CD8-positive, alpha-beta memory T cell (primary cell): Measurements from ENCODE around the gene CTNNA2. TPM values are rescaled to one million over a fixed set of nuclear protein-coding genes. Genes with fewer than 3 reads are reported as not detected.

Source experiments
- CTCF ChIA-PET: fragments of 350-600 bp; sonication (Branson Sonifier 250); formaldehyde crosslinking; loops from one replicate; lab custom pipeline; 2021; ENCODE audit warnings: antibody characterized with exemption; lab: Charles Lee
- POLR2A ChIA-PET: fragments of 350-600 bp; sonication (Branson Sonifier 250); formaldehyde crosslinking; loops from one replicate; lab custom pipeline; 2021; ENCODE audit warnings: antibody characterized with exemption; lab: Charles Lee
- DNase-seq, 5 donors: peaks; one replicate each; pipeline versions ENCODE4 v3.0.0 to v3.0.0-alpha.2; 2020 to 2022; ENCODE audit warnings: mixed read lengths in 1 of 5
- H3K27ac ChIP-seq: one replicate; pipeline ENCODE4 v1.7.0; 2013; ENCODE audit warnings: low read depth, mild to moderate bottlenecking, low read length, moderate library complexity
- H3K27me3 ChIP-seq: 2 replicates; pipeline ENCODE4 v1.7.0; 2013; ENCODE audit warnings: low read length, mild to moderate bottlenecking; ENCODE audit not compliant: insufficient read depth, poor library complexity, severe bottlenecking
- H3K36me3 ChIP-seq: 2 replicates; pipeline ENCODE4 v1.7.0; 2013; ENCODE audit warnings: mild to moderate bottlenecking, low read length, moderate library complexity; ENCODE audit not compliant: insufficient read depth
- H3K4me1 ChIP-seq: 2 replicates; pipeline ENCODE4 v1.7.0; 2013; ENCODE audit warnings: mild to moderate bottlenecking, low read length, moderate library complexity; ENCODE audit not compliant: insufficient read depth
- H3K4me3 ChIP-seq: 2 replicates; pipeline ENCODE4 v1.7.0; 2013; ENCODE audit warnings: mild to moderate bottlenecking, low read length
- H3K9me3 ChIP-seq: 2 replicates; pipeline ENCODE4 v1.7.0; 2013; ENCODE audit warnings: mild to moderate bottlenecking, low read length
- H3K27ac Mint-ChIP-seq, 8 donors: one replicate each; pipeline ENCODE4 v1.8.0; 2020 to 2021; ENCODE audit warnings: mixed read lengths in 8 of 8, mild to moderate bottlenecking in 6 of 8, inconsistent platforms in 3 of 8, moderate library complexity in 3 of 8
- H3K27me3 Mint-ChIP-seq, 2 donors: one replicate each; pipeline ENCODE4 v1.8.0; 2020 to 2021; ENCODE audit warnings: mixed read lengths in 2 of 2, mild to moderate bottlenecking in 1 of 2, moderate library complexity in 1 of 2
- H3K36me3 Mint-ChIP-seq, 3 donors: one replicate each; pipeline ENCODE4 v1.8.0; 2020 to 2021; ENCODE audit warnings: mixed read lengths in 3 of 3, inconsistent platforms in 1 of 3, mild to moderate bottlenecking in 1 of 3
- H3K4me1 Mint-ChIP-seq, 3 donors: one replicate each; pipeline ENCODE4 v1.8.0; 2020 to 2021; ENCODE audit warnings: mixed read lengths in 3 of 3, inconsistent platforms in 1 of 3, mild to moderate bottlenecking in 1 of 3
- H3K4me3 Mint-ChIP-seq, 7 donors: one replicate each; pipeline ENCODE4 v1.8.0; 2020 to 2021; ENCODE audit warnings: mixed read lengths in 7 of 7, mild to moderate bottlenecking in 6 of 7, moderate library complexity in 4 of 7, inconsistent platforms in 2 of 7
- H3K9me3 Mint-ChIP-seq, 5 donors: one replicate each; pipeline ENCODE4 v1.8.0; 2020 to 2022; ENCODE audit warnings: mixed read lengths in 5 of 5, mild to moderate bottlenecking in 3 of 5, moderate library complexity in 2 of 5, inconsistent platforms in 1 of 5
- polyA plus RNA-seq: library from polyadenylated mRNA; unstranded; fragments of 300-500 nt; fragmentation: Illumina TruSeq; gene quantifications from one replicate; pipeline ENCODE4 v1.2.3, GENCODE V29; 2021
- total RNA-seq, 2 experiments: library from RNA; stranded (reverse); gene quantifications; one replicate each; pipeline ENCODE4 v1.2.3, GENCODE V29; 2021

The CTNNA2 gene
- total and polyA plus RNA-seq, 3 experiments from 2014 or later, result not detected

DNA sequence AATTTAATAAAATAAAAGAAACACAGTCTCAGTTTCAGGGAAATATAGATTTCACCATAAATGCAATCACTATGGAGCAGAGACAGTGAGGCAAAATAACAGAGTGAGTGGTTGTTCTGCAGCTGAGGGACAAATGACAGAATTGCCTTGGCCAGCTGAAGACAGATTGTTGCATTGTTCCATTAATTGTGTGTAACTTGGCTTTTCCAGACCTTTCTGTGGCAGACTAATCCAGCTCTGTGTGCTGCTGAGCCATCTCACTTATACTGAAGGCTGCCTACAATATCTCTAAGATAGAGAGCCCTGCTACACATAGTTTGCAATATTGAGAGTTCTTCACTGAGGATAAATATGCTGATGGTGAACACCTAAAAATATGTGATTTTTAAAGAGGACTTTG, 780.2 kb downstream of the CTNNA2 start:
- Mint-ChIP-seq H3K36me3 (peaks cover 0 to 4% (median 0%) of the 10 kb centered on the region in 3 donors), H3K4me1 (no peaks in the 10 kb centered on the region), H3K27ac (no peak overlapping the region), H3K9me3 (peaks cover 5 to 14% (median 7%) of the 10 kb centered on the region in 5 donors), H3K4me3 (no peak overlapping the region), H3K27me3 (peaks cover 0 to 3% of the 10 kb centered on the region in 2 donors)
- Histone ChIP-seq H3K9me3 (no peaks in the 10 kb centered on the region), H3K27me3 (no peaks in the 10 kb centered on the region), H3K4me1 (no peaks in the 10 kb centered on the region), H3K36me3 (no peaks in the 10 kb centered on the region), H3K4me3 (no peak overlapping the region), H3K27ac (no peak overlapping the region)
- no peak for DNase-seq
- CTCF ChIA-PET, result no interaction called here
- POLR2A ChIA-PET, result no interaction called here

- no peaks in the 10 kb centered on the region for H3K4me1 ChIP-seq
- no peak overlapping the region for H3K4me3 Mint-ChIP-seq
- no peak for DNase-seq
- H3K4me3 ChIP-seq, result no peak overlapping the region
- H3K27me3 Mint-ChIP-seq, result peaks cover 4 to 23% of the 10 kb centered on the region in 2 donors
- CTCF ChIA-PET, result no interaction called here
- H3K4me1 Mint-ChIP-seq, result no peaks in the 10 kb centered on the region
- H3K27me3 ChIP-seq, result no peaks in the 10 kb centered on the region
- H3K9me3 Mint-ChIP-seq, result peaks cover 3 to 19% (median 13%) of the 10 kb centered on the region in 5 donors
- H3K36me3 ChIP-seq, result no peaks in the 10 kb centered on the region
- no peak overlapping the region for H3K27ac Mint-ChIP-seq
- POLR2A ChIA-PET, result no interaction called here
- no peaks in the 10 kb centered on the region for H3K36me3 Mint-ChIP-seq
- no peaks in the 10 kb centered on the region for H3K9me3 ChIP-seq
- H3K27ac ChIP-seq, result no peak overlapping the region
These were observed 786.1 kb downstream of the CTNNA2 start for GRCh38 chr2:80298954-80299353.

DNA sequence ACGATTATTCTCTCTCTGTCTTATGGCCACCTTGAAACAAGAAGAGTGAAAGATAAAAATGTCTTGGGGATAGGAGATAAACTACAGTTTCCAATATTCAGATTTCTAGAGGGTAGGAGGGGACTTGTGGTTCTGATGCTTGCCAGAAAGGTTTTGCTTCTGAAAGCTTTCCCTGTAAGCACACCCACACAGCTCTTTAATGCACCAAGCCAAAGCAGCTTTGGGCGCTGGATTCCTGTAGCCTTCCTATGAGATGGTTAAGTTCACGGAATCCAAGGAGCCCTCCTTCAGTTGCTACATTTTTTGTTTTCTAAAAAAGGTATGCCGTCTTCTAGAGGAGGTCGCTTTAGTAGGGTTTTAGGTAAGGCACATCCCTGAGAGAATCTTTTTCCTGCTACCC, 786.8 kb downstream of the CTNNA2 start:
- H3K36me3 Mint-ChIP-seq, result no peaks in the 10 kb centered on the region
- Histone ChIP-seq H3K4me1 (no peaks in the 10 kb centered on the region), H3K9me3 (no peaks in the 10 kb centered on the region), H3K27me3 (no peaks in the 10 kb centered on the region), H3K27ac (no peak overlapping the region), H3K36me3 (no peaks in the 10 kb centered on the region), H3K4me3 (no peak overlapping the region)
- ChIA-PET POLR2A (no interaction called here), CTCF (no interaction called here)
- no peaks in the 10 kb centered on the region for H3K4me1 Mint-ChIP-seq
- H3K27me3 Mint-ChIP-seq, result peaks cover 4 to 25% of the 10 kb centered on the region in 2 donors
- no peak overlapping the region for H3K4me3 Mint-ChIP-seq
- H3K9me3 Mint-ChIP-seq, result peaks cover 3 to 19% (median 13%) of the 10 kb centered on the region in 5 donors
- no peak overlapping the region for H3K27ac Mint-ChIP-seq
- no peak for DNase-seq

DNA sequence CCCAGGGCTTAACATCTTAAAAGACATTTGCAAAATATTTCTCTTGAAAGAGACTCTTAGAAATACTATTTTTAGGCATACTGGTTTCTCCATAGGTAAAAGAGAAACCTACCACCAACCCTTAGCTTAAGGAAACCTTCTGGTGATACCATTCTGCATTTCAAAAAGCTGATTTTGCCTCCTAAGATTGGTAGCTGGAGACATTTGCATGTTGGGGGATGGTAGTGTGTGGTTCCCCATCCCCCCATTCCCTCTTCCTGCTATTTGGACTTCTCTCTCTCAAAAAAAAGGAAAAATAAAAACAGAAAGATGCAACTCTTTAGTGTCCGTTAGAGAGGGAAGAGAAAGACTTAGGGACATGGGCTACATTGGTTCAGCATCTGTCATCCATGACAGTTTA, 787.5 kb downstream of the CTNNA2 start:
- H3K9me3 Mint-ChIP-seq, result peaks cover 2 to 19% (median 17%) of the 10 kb centered on the region in 5 donors

DNA sequence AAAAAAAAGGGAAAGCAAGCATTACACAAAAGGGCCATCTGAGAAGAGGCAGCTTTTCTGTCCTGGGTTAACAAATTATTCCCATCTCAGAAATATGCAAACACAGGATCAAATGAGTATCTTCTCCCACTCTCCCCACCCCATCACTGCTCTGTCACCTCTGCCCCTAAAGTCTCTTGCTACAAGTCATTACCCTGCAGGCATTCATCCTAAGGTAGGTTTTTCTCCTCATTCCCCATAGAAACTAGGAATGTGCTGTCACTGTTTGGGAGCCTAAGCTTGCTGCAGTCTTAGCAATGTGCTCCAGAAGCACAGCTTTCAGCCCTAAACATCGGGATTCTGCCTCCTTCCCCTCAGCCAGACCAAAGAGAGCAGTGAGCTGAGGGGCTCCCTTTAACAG, 788.1 kb downstream of the CTNNA2 start:
- ChIA-PET CTCF (no interaction called here), POLR2A (no interaction called here)
- H3K4me3 Mint-ChIP-seq, result no peak overlapping the region
- Histone ChIP-seq H3K27me3 (no peaks in the 10 kb centered on the region), H3K36me3 (no peaks in the 10 kb centered on the region), H3K9me3 (no peaks in the 10 kb centered on the region), H3K4me3 (no peak overlapping the region), H3K27ac (no peak overlapping the region), H3K4me1 (no peaks in the 10 kb centered on the region)
- peaks cover 12 to 33% of the 10 kb centered on the region in 2 donors for H3K27me3 Mint-ChIP-seq
- H3K27ac Mint-ChIP-seq, result no peak overlapping the region
- H3K4me1 Mint-ChIP-seq, result no peaks in the 10 kb centered on the region
- H3K9me3 Mint-ChIP-seq, result peaks cover 0 to 24% (median 15%) of the 10 kb centered on the region in 5 donors
- no peaks in the 10 kb centered on the region for H3K36me3 Mint-ChIP-seq
- no peak for DNase-seq

More for the DNA sequence above, 787.5 kb downstream of the CTNNA2 start:
- Mint-ChIP-seq H3K27me3 (peaks cover 8 to 31% of the 10 kb centered on the region in 2 donors), H3K4me3 (no peak overlapping the region), H3K36me3 (no peaks in the 10 kb centered on the region), H3K27ac (peak overlapping the region in 1 of 8 donors; percentile 24), H3K4me1 (no peaks in the 10 kb centered on the region)
- Histone ChIP-seq H3K4me3 (no peak overlapping the region), H3K4me1 (no peaks in the 10 kb centered on the region), H3K9me3 (no peaks in the 10 kb centered on the region), H3K27ac (no peak overlapping the region), H3K27me3 (no peaks in the 10 kb centered on the region), H3K36me3 (no peaks in the 10 kb centered on the region)
- ChIA-PET POLR2A (no interaction called here), CTCF (no interaction called here)
- no peak for DNase-seq

DNA sequence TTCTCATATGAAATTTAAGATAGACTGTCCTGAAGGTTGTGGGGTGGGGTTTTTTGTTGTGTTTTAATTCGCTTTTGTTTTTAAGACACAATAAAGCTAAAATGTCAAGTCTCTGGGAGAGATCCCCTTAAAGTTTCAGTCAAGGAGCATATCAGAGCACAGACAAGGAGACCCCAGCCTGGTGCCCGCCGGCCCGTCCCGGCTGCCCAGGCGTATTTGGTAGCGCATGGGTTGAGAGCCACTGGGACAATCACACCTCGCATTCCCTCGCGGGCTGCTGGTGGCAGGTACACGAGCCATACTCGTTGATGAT, 789.1 kb downstream of the CTNNA2 start:
- Mint-ChIP-seq H3K4me3 (no peak overlapping the region), H3K27ac (no peak overlapping the region), H3K27me3 (peaks cover 12 to 36% of the 10 kb centered on the region in 2 donors), H3K36me3 (no peaks in the 10 kb centered on the region), H3K4me1 (no peaks in the 10 kb centered on the region), H3K9me3 (peaks cover 0 to 29% (median 15%) of the 10 kb centered on the region in 5 donors)
- H3K9me3 ChIP-seq, result no peaks in the 10 kb centered on the region
- H3K27me3 ChIP-seq, result no peaks in the 10 kb centered on the region
- H3K4me1 ChIP-seq, result no peaks in the 10 kb centered on the region
- no peak overlapping the region for H3K27ac ChIP-seq
- H3K4me3 ChIP-seq, result no peak overlapping the region
- H3K36me3 ChIP-seq, result no peaks in the 10 kb centered on the region
- no peak for DNase-seq
- ChIA-PET CTCF (no interaction called here), POLR2A (no interaction called here)

GRCh38 chr2:80302314-80303005, 789.6 kb downstream of the CTNNA2 start:
- H3K36me3 Mint-ChIP-seq, result no peaks in the 10 kb centered on the region
- peaks cover 0 to 27% (median 15%) of the 10 kb centered on the region in 5 donors for H3K9me3 Mint-ChIP-seq
- no peaks in the 10 kb centered on the region for H3K9me3 ChIP-seq
- no peak overlapping the region for H3K27ac Mint-ChIP-seq
- H3K4me3 Mint-ChIP-seq, result no peak overlapping the region
- H3K27me3 Mint-ChIP-seq, result peaks cover 12 to 36% of the 10 kb centered on the region in 2 donors
- no peaks in the 10 kb centered on the region for H3K36me3 ChIP-seq
- H3K27me3 ChIP-seq, result no peaks in the 10 kb centered on the region
- ChIA-PET POLR2A (no interaction called here), CTCF (no interaction called here)
- H3K4me1 Mint-ChIP-seq, result no peaks in the 10 kb centered on the region
- H3K27ac ChIP-seq, result no peak overlapping the region
- no peak for DNase-seq
- H3K4me3 ChIP-seq, result no peak overlapping the region
- no peaks in the 10 kb centered on the region for H3K4me1 ChIP-seq

DNA sequence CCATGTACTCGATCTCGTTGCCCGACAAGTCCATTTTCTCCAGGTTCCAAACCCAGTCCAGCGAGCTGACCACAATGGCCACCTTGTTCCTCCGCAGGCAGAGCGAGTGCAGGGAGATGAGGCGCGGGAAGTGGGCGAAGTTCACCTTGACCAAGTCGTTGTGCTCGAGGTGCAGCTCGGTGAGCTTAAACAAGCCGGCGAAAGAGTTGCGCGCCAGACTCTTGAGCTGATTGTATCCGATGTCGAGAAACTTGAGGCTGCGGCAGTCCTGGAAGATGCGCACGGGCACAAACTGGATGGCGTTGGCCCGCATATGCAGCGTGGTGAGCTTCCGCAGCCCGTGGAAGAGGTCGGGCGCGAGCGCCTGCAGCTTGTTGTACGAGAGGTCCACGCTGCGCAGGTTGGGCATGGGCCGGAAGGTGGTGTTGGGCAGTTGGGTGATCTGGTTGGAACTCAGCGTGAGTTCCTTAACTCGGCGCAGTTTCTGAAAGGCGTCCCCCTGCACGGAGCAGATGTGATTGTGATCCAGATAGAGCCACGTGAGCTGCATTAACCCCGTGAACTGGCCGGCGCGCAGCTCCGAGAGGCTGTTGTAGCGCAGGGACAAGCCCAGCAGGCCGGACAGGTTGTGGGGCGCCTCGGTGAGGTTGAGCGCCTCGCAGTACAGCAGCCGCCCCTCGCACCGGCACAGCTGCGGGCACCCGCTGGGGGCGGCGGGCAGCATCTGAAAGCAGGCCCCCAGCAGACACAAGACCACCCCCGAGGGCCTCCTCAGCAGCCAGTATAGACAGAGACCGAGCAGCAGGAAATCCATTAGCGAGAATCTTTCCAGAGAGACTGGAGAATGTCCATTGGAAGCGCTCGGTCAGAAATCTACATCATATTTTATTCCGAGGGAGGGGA, 790.4 kb downstream of the CTNNA2 start:
- Mint-ChIP-seq H3K36me3 (no peaks in the 10 kb centered on the region), H3K9me3 (peaks cover 2 to 29% (median 15%) of the 10 kb centered on the region in 5 donors), H3K4me1 (no peaks in the 10 kb centered on the region), H3K4me3 (no peak overlapping the region), H3K27me3 (peaks cover 12 to 36% of the 10 kb centered on the region in 2 donors), H3K27ac (no peak overlapping the region)
- POLR2A ChIA-PET, result no interaction called here
- no peak overlapping the region for H3K27ac ChIP-seq
- no peaks in the 10 kb centered on the region for H3K27me3 ChIP-seq
- no peaks in the 10 kb centered on the region for H3K36me3 ChIP-seq
- H3K4me3 ChIP-seq, result no peak overlapping the region
- no peaks in the 10 kb centered on the region for H3K9me3 ChIP-seq
- DNase-seq, result no peak
- CTCF ChIA-PET, result no interaction called here
- H3K4me1 ChIP-seq, result no peaks in the 10 kb centered on the region
